ENCODE data around the gene TMCC2.

GRCh38 chr1:205204552-205204951, 23.2 kb upstream of the TMCC2 start:
- TF ChIP-seq SRF (IDR thresholded peaks at IDR 0.05; ENCODE audit: low read depth): no peak
- no peak for TF ChIP-seq EZH2 (IDR thresholded peaks at IDR 0.05)
- no peak for TF ChIP-seq CTCF (IDR thresholded peaks at IDR 0.05 in 2 of 3, conservative IDR thresholded peaks at IDR 0.05 in 1 of 3; ENCODE audit: borderline replicate concordance in 1 of 3, insufficient read depth in 1 of 3, low read depth in 2 of 3, low read length in 2 of 3)
